ENCODE measurements around the gene SLCO2A1.

The SLCO2A1 gene

GRCh38 chr3:134061401-134061800 is 31.7 kb upstream of the SLCO2A1 start:
- no peak for DNase-seq (ENCODE audit: low read depth in 1 of 2, low spot score in 1 of 2)

GRCh38 chr3:134060561-134061385 is 31.0 kb upstream of the SLCO2A1 start:
- DNase-seq (ENCODE audit: low read depth in 1 of 2, low spot score in 1 of 2) = no peak

- DNase-seq (ENCODE audit: low read depth in 1 of 2, low spot score in 1 of 2) = no peak
Observed at GRCh38 chr3:134059671-134060560, 30.2 kb upstream of the SLCO2A1 start.

- no peak for DNase-seq (ENCODE audit: low read depth in 1 of 2, low spot score in 1 of 2)
Observed at GRCh38 chr3:134059035-134059601, 29.4 kb upstream of the SLCO2A1 start.

GRCh38 chr3:134057654-134058110 is 28.0 kb upstream of the SLCO2A1 start:
- no peak for DNase-seq (ENCODE audit: low read depth in 1 of 2, low spot score in 1 of 2)

GRCh38 chr3:134057006-134057653 is 27.4 kb upstream of the SLCO2A1 start:
- DNase-seq (ENCODE audit: low read depth in 1 of 2, low spot score in 1 of 2) = no peak

- no peak for DNase-seq (ENCODE audit: low read depth in 1 of 2, low spot score in 1 of 2)
Observed at GRCh38 chr3:134056464-134056891, 26.8 kb upstream of the SLCO2A1 start.

- DNase-seq (ENCODE audit: low read depth in 1 of 2, low spot score in 1 of 2) = no peak
Observed at GRCh38 chr3:134055661-134056060, 25.9 kb upstream of the SLCO2A1 start.

- no peak for DNase-seq (ENCODE audit: low read depth in 1 of 2, low spot score in 1 of 2)
Observed at GRCh38 chr3:134054881-134055280, 25.2 kb upstream of the SLCO2A1 start.

GRCh38 chr3:134054231-134054630 is 24.5 kb upstream of the SLCO2A1 start:
- no peak for DNase-seq (ENCODE audit: low read depth in 1 of 2, low spot score in 1 of 2)

GRCh38 chr3:134052370-134052769 is 22.6 kb upstream of the SLCO2A1 start:
- DNase-seq (ENCODE audit: low read depth in 1 of 2, low spot score in 1 of 2) = no peak

- DNase-seq (ENCODE audit: low read depth in 1 of 2, low spot score in 1 of 2) = no peak
Observed at GRCh38 chr3:134049676-134050075, 20.0 kb upstream of the SLCO2A1 start.

GRCh38 chr3:134048278-134048996 is 18.7 kb upstream of the SLCO2A1 start:
- DNase-seq (ENCODE audit: low read depth in 1 of 2, low spot score in 1 of 2) = no peak

GRCh38 chr3:134044459-134044858 is 14.7 kb upstream of the SLCO2A1 start:
- DNase-seq (ENCODE audit: low read depth in 1 of 2, low spot score in 1 of 2) = no peak

- DNase-seq (ENCODE audit: low read depth in 1 of 2, low spot score in 1 of 2) = no peak
Observed at GRCh38 chr3:134040066-134040465, 10.3 kb upstream of the SLCO2A1 start.

- no peak for DNase-seq (ENCODE audit: low read depth in 1 of 2, low spot score in 1 of 2)
Observed at GRCh38 chr3:134039161-134039862, 9.6 kb upstream of the SLCO2A1 start.

GRCh38 chr3:134038716-134039115 is 9.0 kb upstream of the SLCO2A1 start:
- no peak for DNase-seq (ENCODE audit: low read depth in 1 of 2, low spot score in 1 of 2)

- DNase-seq (ENCODE audit: low read depth in 1 of 2, low spot score in 1 of 2) = no peak
Observed at GRCh38 chr3:134038071-134038491, 8.4 kb upstream of the SLCO2A1 start.

GRCh38 chr3:134037168-134037567 is 7.4 kb upstream of the SLCO2A1 start:
- no peak for DNase-seq (ENCODE audit: low read depth in 1 of 2, low spot score in 1 of 2)

- DNase-seq (ENCODE audit: low read depth in 1 of 2, low spot score in 1 of 2) = no peak
Observed at GRCh38 chr3:134036291-134036690, 6.6 kb upstream of the SLCO2A1 start.

All from activated CD4-positive, alpha-beta T cell treated with anti-CD3 and anti-CD28 coated beads, Interleukin-2, amount 50 U/mL, for 24 hours (primary cell).